Amniotic epithelial cell (primary cell): ENCODE measurements around the gene CFAP46.
A peak's percentile ranks its signal among the peaks of the same experiment; 100 is the strongest.
"Not testable (repeated sequence)": the region's sequence is repeated elsewhere in the genome, so short reads cannot be mapped to it uniquely, and the experiment has no call there.

Experiments
- DNase-seq: peaks from one replicate; pipeline ENCODE4 v3.0.0-alpha.2; 2010; ENCODE audit warnings: low read depth

The CFAP46 gene

GRCh38 chr10:132804785-132805426 is 137.5 kb downstream of the CFAP46 start:
- DNase-seq: no peak

GRCh38 chr10:132804287-132804686 is 138.1 kb downstream of the CFAP46 start:
- DNase-seq: no peak

- DNase-seq: no peak
Observed at GRCh38 chr10:132803416-132804210, 138.8 kb downstream of the CFAP46 start.

- DNase-seq: no peak
Observed at GRCh38 chr10:132802694-132803320, 139.6 kb downstream of the CFAP46 start.

GRCh38 chr10:132802048-132802447 is 140.3 kb downstream of the CFAP46 start:
- DNase-seq: no peak

- DNase-seq: no peak
Observed at GRCh38 chr10:132799865-132800264, 142.5 kb downstream of the CFAP46 start.

- no peak for DNase-seq
Observed at GRCh38 chr10:132798876-132799275, 143.5 kb downstream of the CFAP46 start.

GRCh38 chr10:132798403-132798802 is 144.0 kb downstream of the CFAP46 start:
- DNase-seq: no peak

- DNase-seq: not testable (repeated sequence)
Observed at GRCh38 chr10:132797986-132798385, 144.4 kb downstream of the CFAP46 start.

GRCh38 chr10:132796846-132797245 is 145.5 kb downstream of the CFAP46 start:
- no peak for DNase-seq

- DNase-seq: no peak
Observed at GRCh38 chr10:132793871-132794849, 148.2 kb downstream of the CFAP46 start.

- DNase-seq: no peak
Observed at GRCh38 chr10:132793213-132793612, 149.2 kb downstream of the CFAP46 start.

GRCh38 chr10:132792796-132793195 is 149.6 kb downstream of the CFAP46 start:
- no peak for DNase-seq

- DNase-seq: not testable (repeated sequence)
Observed at GRCh38 chr10:132792099-132792498, 150.3 kb downstream of the CFAP46 start.

GRCh38 chr10:132790934-132791829 is 151.2 kb downstream of the CFAP46 start:
- DNase-seq: no peak

GRCh38 chr10:132790470-132790869 is 151.9 kb downstream of the CFAP46 start:
- no peak for DNase-seq

GRCh38 chr10:132789659-132790148 is 152.7 kb downstream of the CFAP46 start:
- DNase-seq: no peak

- DNase-seq: no peak
Observed at GRCh38 chr10:132788831-132789219, 153.5 kb downstream of the CFAP46 start.

GRCh38 chr10:132788180-132788830 is 154.1 kb downstream of the CFAP46 start:
- peak; percentile 3 for DNase-seq
